ENCODE data around the gene CALM3. TPM values are rescaled to one million over a fixed set of nuclear protein-coding genes. Genes with fewer than 3 reads are reported as not detected.
"Not testable (repeated sequence)": the region's sequence is repeated elsewhere in the genome, so short reads cannot be mapped to it uniquely, and the experiment has no call there.

CALM3 gene
- 100 to 1,000 TPM; 493 to 631 TPM for total RNA-seq

- H3K4me3 Mint-ChIP-seq: peak within 1 kb of the TSS; percentile 84
- intact Hi-C loops (cut with DNase I, micrococcal nuclease): loop anchor here (1.0 to 10.0 kb wide), 15 partner anchors 10 to 1847 kb away; partner anchors contain the start of genes AP2S1 (in 1 of the 2), ARHGAP35 (in 1 of the 2), DACT3 (in 1 of the 2) and FKRP (in 1 of the 2)
- POLR2A ChIA-PET: interaction anchor here (0.7 to 3.7 kb wide), 8 partner anchors 10 to 253 kb away, joined by 3 to 24 read pairs (median 8); partner anchors contain the start of genes DACT3 and SLC1A5
Observed at GRCh38 chr19:46601318-46602224, at the start of gene CALM3. CALM3 (plus strand) TSS chr19:46601330; CDS start chr19:46601435, 105 bp downstream.

DNA sequence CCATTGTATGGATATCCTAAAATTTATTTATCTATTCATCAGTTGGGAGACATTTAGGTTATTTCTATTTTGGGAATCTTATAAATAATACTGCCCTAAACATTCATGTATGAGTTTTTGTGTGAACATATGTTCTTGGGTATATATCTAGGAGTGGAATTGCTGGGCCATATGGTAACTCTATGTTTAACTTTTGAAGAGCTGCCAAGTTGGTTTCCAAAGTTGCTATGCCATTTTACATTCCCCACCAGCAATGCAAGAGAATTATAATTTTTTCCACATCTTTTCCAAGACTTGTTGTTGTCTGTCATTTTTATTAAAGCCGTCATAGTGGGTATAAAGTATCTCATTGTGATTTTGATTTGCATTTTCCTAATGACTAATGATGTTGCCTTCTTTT is 48.2 kb upstream of the CALM3 start:
- ATAC-seq (no peak), DNase-seq (no peak)
- Mint-ChIP-seq H3K27me3 (peaks cover 4% of the 10 kb centered on the region), H3K9me3 (ENCODE audit: low read depth) (peaks cover 13% of the 10 kb centered on the region), H3K4me3 (no peak overlapping the region), H3K4me1 (no peaks in the 10 kb centered on the region), H3K27ac (no peak overlapping the region), H3K36me3 (ENCODE audit: low read depth) (peaks cover 6% of the 10 kb centered on the region)
- CTCF ChIA-PET: interaction anchor here (0.6 to 0.7 kb wide), 2 partner anchors 9 to 219 kb away, joined by 3 to 5 read pairs; no protein-coding TSS in a partner anchor
- POLR2A ChIA-PET: interaction anchor here (0.5 kb wide), 1 partner anchor 146 kb away, joined by 3 read pairs; no protein-coding TSS in a partner anchor
- intact Hi-C loops (cut with DNase I, micrococcal nuclease): no loop called here

More at GRCh38 chr19:46601318-46602224, at the start of gene CALM3:
- Mint-ChIP-seq H3K27ac (peak within 1 kb of the TSS; percentile 100), H3K36me3 (ENCODE audit: low read depth) (peaks cover 32% of the 10 kb centered on the region), H3K27me3 (no peaks in the 10 kb centered on the region), H3K4me1 (peaks cover 36% of the 10 kb centered on the region), H3K9me3 (ENCODE audit: low read depth) (peaks cover 9% of the 10 kb centered on the region)
- CTCF ChIA-PET: interaction anchor here (0.6 to 4.0 kb wide), 12 partner anchors 12 to 127 kb away, joined by 3 to 65 read pairs (median 6); partner anchors contain the start of gene DACT3
- DNase-seq: no peak
- no peak for ATAC-seq

- intact Hi-C loops (cut with DNase I, micrococcal nuclease): no loop called here
- ChIA-PET CTCF (interaction anchor here (0.6 to 1.1 kb wide), 5 partner anchors 11 to 264 kb away, joined by 3 to 4 read pairs (median 3); no protein-coding TSS in a partner anchor), POLR2A (no interaction called here)
- peaks cover 3% of the 10 kb centered on the region for H3K27me3 Mint-ChIP-seq
- H3K4me1 Mint-ChIP-seq: no peaks in the 10 kb centered on the region
- ATAC-seq: no peak
- no peak overlapping the region for H3K4me3 Mint-ChIP-seq
- no peak for DNase-seq
- peaks cover 6% of the 10 kb centered on the region for H3K36me3 Mint-ChIP-seq (ENCODE audit: low read depth)
- no peak overlapping the region for H3K27ac Mint-ChIP-seq
- peaks cover 13% of the 10 kb centered on the region for H3K9me3 Mint-ChIP-seq (ENCODE audit: low read depth)
Observed at GRCh38 chr19:46554161-46554560, 47.0 kb upstream of the CALM3 start.

- no peak overlapping the region for H3K27ac Mint-ChIP-seq
- POLR2A ChIA-PET: no interaction called here
- CTCF ChIA-PET: interaction anchor here (1.0 kb wide), 1 partner anchor 17 kb away, joined by 4 read pairs; no protein-coding TSS in a partner anchor
- H3K9me3 Mint-ChIP-seq (ENCODE audit: low read depth): peaks cover 4% of the 10 kb centered on the region
- ATAC-seq (no peak), DNase-seq (no peak)
- peaks cover 5% of the 10 kb centered on the region for H3K36me3 Mint-ChIP-seq (ENCODE audit: low read depth)
- H3K4me3 Mint-ChIP-seq: no peak overlapping the region
- intact Hi-C loops (cut with DNase I, micrococcal nuclease): no loop called here
- peaks cover 2% of the 10 kb centered on the region for H3K27me3 Mint-ChIP-seq
- H3K4me1 Mint-ChIP-seq: no peaks in the 10 kb centered on the region
Observed at GRCh38 chr19:46555628-46556280, 45.4 kb upstream of the CALM3 start.

DNA sequence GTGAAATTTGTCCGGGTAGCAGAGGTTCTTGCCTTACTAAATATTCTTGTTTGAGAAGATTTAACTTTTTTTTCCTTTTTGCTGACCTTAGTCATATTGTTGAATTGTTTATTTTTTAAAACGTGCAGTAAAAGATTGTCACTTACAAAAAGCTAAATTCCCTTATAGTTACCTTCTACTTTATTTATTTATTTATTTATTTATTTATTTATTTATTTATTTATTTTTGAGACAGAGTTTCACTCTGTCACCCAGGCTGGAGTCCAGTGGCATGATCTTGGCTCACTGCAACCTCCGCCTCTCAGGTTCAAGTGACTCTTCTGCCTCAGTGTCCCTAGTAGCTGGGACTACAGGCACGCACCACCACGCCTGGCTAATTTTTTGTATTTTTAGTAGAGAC is 44.7 kb upstream of the CALM3 start:
- ChIA-PET POLR2A (interaction anchor here (0.5 kb wide), 1 partner anchor 38 kb away, joined by 4 read pairs; no protein-coding TSS in a partner anchor), CTCF (interaction anchor here (1.0 to 1.2 kb wide), 2 partner anchors 13 to 18 kb away, joined by 3 to 4 read pairs; no protein-coding TSS in a partner anchor)
- H3K4me1 Mint-ChIP-seq; H3K9me3 Mint-ChIP-seq (ENCODE audit: low read depth); intact Hi-C loops (cut with DNase I, micrococcal nuclease); DNase-seq; H3K27ac Mint-ChIP-seq; H3K36me3 Mint-ChIP-seq (ENCODE audit: low read depth); ATAC-seq; H3K27me3 Mint-ChIP-seq; H3K4me3 Mint-ChIP-seq: not testable (repeated sequence)

DNA sequence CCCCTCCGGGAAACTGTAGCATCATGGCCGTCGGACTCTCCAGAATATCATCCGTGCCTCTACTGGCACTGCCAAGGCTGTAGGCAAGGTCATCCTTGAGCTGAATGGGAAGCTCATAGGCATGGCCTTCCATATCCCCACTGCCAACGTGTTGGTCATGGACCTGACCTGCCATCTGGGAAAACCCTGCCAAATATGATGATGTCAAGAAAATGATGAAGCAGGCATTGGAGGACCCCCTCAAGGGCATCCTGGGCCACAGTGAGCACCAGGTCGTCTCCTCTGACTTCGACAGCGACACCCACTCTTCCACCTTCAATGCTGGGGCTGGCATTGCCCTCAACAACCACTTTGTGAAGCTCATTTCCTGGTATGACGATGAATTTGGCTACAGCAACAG is 41.9 kb upstream of the CALM3 start:
- ATAC-seq (no peak), DNase-seq (no peak)
- POLR2A ChIA-PET: no interaction called here
- CTCF ChIA-PET: interaction anchor here (1.5 kb wide), 1 partner anchor 22 kb away, joined by 3 read pairs; no protein-coding TSS in a partner anchor
- Mint-ChIP-seq H3K9me3 (ENCODE audit: low read depth) (no peaks in the 10 kb centered on the region), H3K27me3 (no peaks in the 10 kb centered on the region), H3K4me3 (no peak overlapping the region), H3K27ac (no peak overlapping the region), H3K4me1 (no peaks in the 10 kb centered on the region), H3K36me3 (ENCODE audit: low read depth) (no peaks in the 10 kb centered on the region)
- intact Hi-C loops (cut with DNase I, micrococcal nuclease): no loop called here

DNA sequence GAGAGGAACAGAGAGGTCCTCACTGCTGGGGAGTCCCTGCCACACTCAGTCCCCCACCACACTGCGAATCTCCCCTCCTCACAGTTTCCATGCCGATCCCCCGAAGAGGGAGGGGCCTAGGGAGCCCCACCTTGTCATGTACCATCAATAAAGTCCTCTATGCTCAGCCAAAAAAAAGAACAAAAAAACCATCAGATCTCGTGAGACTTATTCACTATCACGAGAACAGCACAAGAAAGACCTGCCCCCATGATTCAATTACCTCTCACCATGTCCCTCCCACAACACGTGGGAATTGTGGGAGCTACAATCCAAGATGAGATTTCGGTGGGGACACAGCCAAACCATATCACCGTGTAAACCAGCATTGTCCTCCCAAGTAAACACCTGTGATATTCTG is 41.5 kb upstream of the CALM3 start:
- H3K27me3 Mint-ChIP-seq; H3K27ac Mint-ChIP-seq; H3K36me3 Mint-ChIP-seq (ENCODE audit: low read depth); H3K4me3 Mint-ChIP-seq; H3K9me3 Mint-ChIP-seq (ENCODE audit: low read depth); H3K4me1 Mint-ChIP-seq; DNase-seq; POLR2A ChIA-PET; intact Hi-C loops (cut with DNase I, micrococcal nuclease); ATAC-seq: not testable (repeated sequence)
- CTCF ChIA-PET: interaction anchor here (0.6 to 1.5 kb wide), 2 partner anchors 22 to 162 kb away, joined by 3 read pairs; no protein-coding TSS in a partner anchor

- no peaks in the 10 kb centered on the region for H3K9me3 Mint-ChIP-seq (ENCODE audit: low read depth)
- no peaks in the 10 kb centered on the region for H3K4me1 Mint-ChIP-seq
- DNase-seq (no peak), ATAC-seq (peak; percentile 36)
- ChIA-PET POLR2A (no interaction called here), CTCF (interaction anchor here (0.8 to 1.5 kb wide), 3 partner anchors 10 to 56 kb away, joined by 3 to 7 read pairs (median 3); no protein-coding TSS in a partner anchor)
- H3K36me3 Mint-ChIP-seq (ENCODE audit: low read depth): no peaks in the 10 kb centered on the region
- no peak overlapping the region for H3K4me3 Mint-ChIP-seq
- H3K27ac Mint-ChIP-seq: no peak overlapping the region
- intact Hi-C loops (cut with DNase I, micrococcal nuclease): no loop called here
- H3K27me3 Mint-ChIP-seq: no peaks in the 10 kb centered on the region
Observed at GRCh38 chr19:46564701-46565100, 36.4 kb upstream of the CALM3 start.

DNA sequence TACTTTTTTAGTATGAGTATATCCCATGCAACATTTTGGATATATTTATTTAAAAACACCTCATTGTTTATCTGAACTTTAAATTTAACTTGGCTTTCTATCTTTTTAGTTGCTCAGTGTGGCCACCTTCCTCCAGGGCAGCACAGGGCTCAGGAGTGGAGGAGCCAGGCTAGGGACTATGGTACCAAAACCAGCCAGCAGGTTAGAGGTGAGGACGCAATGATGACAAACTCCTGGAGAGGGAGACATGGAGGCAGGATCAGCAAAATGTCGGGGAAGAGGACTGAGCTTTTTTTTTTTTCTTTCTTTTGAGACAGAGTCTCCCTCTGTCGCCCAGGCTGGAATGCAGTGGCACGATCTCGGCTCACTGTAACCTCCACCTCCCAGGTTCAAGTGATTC is 29.6 kb upstream of the CALM3 start:
- ATAC-seq: peak; percentile 63
- no peak overlapping the region for H3K27ac Mint-ChIP-seq
- no peaks in the 10 kb centered on the region for H3K9me3 Mint-ChIP-seq (ENCODE audit: low read depth)
- intact Hi-C loops (cut with DNase I, micrococcal nuclease): no loop called here
- peaks cover 14% of the 10 kb centered on the region for H3K4me1 Mint-ChIP-seq
- DNase-seq: peak; percentile 42
- H3K4me3 Mint-ChIP-seq: no peak overlapping the region
- H3K36me3 Mint-ChIP-seq (ENCODE audit: low read depth): no peaks in the 10 kb centered on the region
- CTCF ChIA-PET: interaction anchor here (0.6 to 1.0 kb wide), 4 partner anchors 29 to 47 kb away, joined by 3 to 4 read pairs (median 3); no protein-coding TSS in a partner anchor
- peaks cover 3% of the 10 kb centered on the region for H3K27me3 Mint-ChIP-seq
- POLR2A ChIA-PET: no interaction called here

DNA sequence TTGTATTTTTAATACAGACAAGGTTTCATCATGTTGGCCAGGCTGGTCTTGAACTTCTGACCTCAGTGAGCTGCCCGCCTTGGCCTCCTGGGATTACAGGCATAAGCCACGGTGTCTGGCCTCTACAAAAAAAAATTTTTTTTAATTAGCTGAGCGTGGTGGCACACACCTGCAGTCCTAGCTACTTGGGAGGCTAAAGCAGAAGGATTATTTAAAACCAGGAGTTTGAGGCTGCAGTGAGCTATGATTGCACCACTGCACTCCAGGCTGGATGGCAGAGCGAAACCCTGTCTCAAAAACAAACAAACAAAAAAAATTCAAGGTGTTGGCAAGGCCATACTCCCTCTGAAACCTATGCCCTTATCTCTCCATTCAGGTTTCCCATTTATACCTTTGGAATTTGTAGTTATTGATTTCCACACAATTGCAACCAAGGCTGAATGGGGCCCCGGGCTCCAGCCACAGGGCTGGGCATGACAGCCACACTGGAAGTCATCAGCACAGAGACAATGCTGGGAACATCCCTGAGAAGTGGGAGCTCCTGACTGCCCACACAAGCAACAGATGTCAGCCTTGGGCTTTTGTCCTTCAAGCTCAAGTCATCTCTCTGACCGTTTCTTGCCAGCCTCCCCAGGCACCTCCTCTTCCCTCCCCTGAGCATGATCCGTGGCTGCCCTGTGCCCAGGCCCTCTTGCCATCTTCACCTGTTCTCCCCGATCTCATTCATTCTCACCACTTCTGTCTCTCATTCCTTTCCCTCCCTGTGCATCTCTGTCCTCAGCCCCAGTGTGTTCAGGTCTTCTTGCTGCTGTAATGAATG is 27.2 kb upstream of the CALM3 start:
- no peak overlapping the region for H3K4me3 Mint-ChIP-seq
- ChIA-PET POLR2A (no interaction called here), CTCF (interaction anchor here (0.6 to 0.7 kb wide), 2 partner anchors 12 to 36 kb away, joined by 3 read pairs; no protein-coding TSS in a partner anchor)
- no peaks in the 10 kb centered on the region for H3K9me3 Mint-ChIP-seq (ENCODE audit: low read depth)
- no peak overlapping the region for H3K27ac Mint-ChIP-seq
- H3K36me3 Mint-ChIP-seq (ENCODE audit: low read depth): no peaks in the 10 kb centered on the region
- intact Hi-C loops (cut with DNase I, micrococcal nuclease): no loop called here
- ATAC-seq (peak; percentile 20), DNase-seq (no peak)
- peaks cover 3% of the 10 kb centered on the region for H3K27me3 Mint-ChIP-seq
- peaks cover 17% of the 10 kb centered on the region for H3K4me1 Mint-ChIP-seq
